Esophagus (tissue), 2 donors: ENCODE measurements around the gene SLC22A4. TPM values are rescaled to one million over a fixed set of nuclear protein-coding genes. Genes with fewer than 3 reads are reported as not detected.

Experiments
- H3K27ac ChIP-seq, 2 donors: one replicate each; pipeline ENCODE4 v1.5.1; 2013; ENCODE audit warnings: low read depth in 2 of 2, mild to moderate bottlenecking in 2 of 2, inconsistent platforms in 1 of 2, low read length in 1 of 2, moderate library complexity in 1 of 2
- H3K27me3 ChIP-seq, 2 donors: one replicate each; pipeline ENCODE4 v1.6.1; 2013; ENCODE audit warnings: low read length in 2 of 2, control low read depth in 1 of 2, mild to moderate bottlenecking in 1 of 2; ENCODE audit not compliant: insufficient read depth in 2 of 2, control insufficient read depth in 1 of 2
- H3K36me3 ChIP-seq, 2 donors: one replicate each; pipeline ENCODE4 v1.6.1; 2013; ENCODE audit warnings: low read length in 1 of 2; ENCODE audit not compliant: control insufficient read depth in 2 of 2, insufficient read depth in 2 of 2
- H3K4me1 ChIP-seq, 2 donors: one replicate each; pipeline ENCODE4 v1.6.1; 2013; ENCODE audit warnings: low read length in 1 of 2; ENCODE audit not compliant: control insufficient read depth in 2 of 2, insufficient read depth in 2 of 2
- H3K4me3 ChIP-seq, 2 donors: one replicate each; pipeline ENCODE4 v1.5.1; 2013; ENCODE audit warnings: low read length in 2 of 2, mild to moderate bottlenecking in 2 of 2, low read depth in 1 of 2, moderate library complexity in 1 of 2
- H3K9me3 ChIP-seq, 2 donors: one replicate each; pipeline ENCODE4 v1.6.1; 2013; ENCODE audit warnings: mild to moderate bottlenecking in 2 of 2, low read depth in 1 of 2, low read length in 1 of 2, moderate library complexity in 1 of 2; ENCODE audit not compliant: control insufficient read depth in 2 of 2, insufficient read depth in 1 of 2
- WGBS, 2 donors: extraction: QIAGEN DNeasy Blood & Tissue Kit; methylation state at CpG; one replicate each; pipeline ENCODE4 v1.1.7; 2013; 5-methylcytosine and 5-hydroxymethylcytosine counted together
- polyA plus RNA-seq, 2 donors: library from polyadenylated mRNA; stranded (reverse); fragments of 200-250 nt; gene quantifications; one replicate each; pipeline ENCODE4 v1.2.3, GENCODE V29; 2013
- donor health status: healthy with polysubstance abuse.
- donor health status: Bipolar disorder and iron deficiency.

The SLC22A4 gene
- polyA plus RNA-seq, 2 donors = 0.14 to 0.16 TPM

- Histone ChIP-seq H3K9me3 (no peaks in the 10 kb centered on the region), H3K27me3 (no peaks in the 10 kb centered on the region), H3K4me1 (peaks cover 0 to 3% of the 10 kb centered on the region in 2 donors), H3K27ac (no peak overlapping the region), H3K36me3 (peaks cover 0 to 4% of the 10 kb centered on the region in 2 donors), H3K4me3 (no peak overlapping the region)
- WGBS, 2 donors = 93 to 97% methylated on average over 2 of the region's 2 CpGs
These were observed 19.8 kb downstream of the SLC22A4 start for GRCh38 chr5:132313961-132314432.

GRCh38 chr5:132315529-132316067 lies 21.4 kb downstream of the SLC22A4 start:
- peaks cover 0 to 4% of the 10 kb centered on the region in 2 donors for H3K36me3 ChIP-seq
- peaks cover 0 to 3% of the 10 kb centered on the region in 2 donors for H3K4me1 ChIP-seq
- no peak overlapping the region for H3K27ac ChIP-seq
- no peak overlapping the region for H3K4me3 ChIP-seq
- H3K9me3 ChIP-seq = no peaks in the 10 kb centered on the region
- no peaks in the 10 kb centered on the region for H3K27me3 ChIP-seq
- WGBS, 2 donors = 79 to 86% methylated on average over 5 of the region's 5 CpGs

GRCh38 chr5:132319975-132320374 lies 25.8 kb downstream of the SLC22A4 start:
- Histone ChIP-seq H3K9me3 (no peaks in the 10 kb centered on the region), H3K4me1 (peaks cover 0 to 3% of the 10 kb centered on the region in 2 donors), H3K27ac (no peak overlapping the region), H3K27me3 (no peaks in the 10 kb centered on the region), H3K36me3 (peaks cover 0 to 2% of the 10 kb centered on the region in 2 donors), H3K4me3 (no peak overlapping the region)
- 95 to 100% methylated on average over 1 of the region's 1 CpG for WGBS, 2 donors

- 91 to 94% methylated on average over 3 of the region's 3 CpGs for WGBS, 2 donors
- Histone ChIP-seq H3K27me3 (no peaks in the 10 kb centered on the region), H3K9me3 (no peaks in the 10 kb centered on the region), H3K4me1 (peaks cover 0 to 3% of the 10 kb centered on the region in 2 donors), H3K27ac (no peak overlapping the region), H3K4me3 (no peak overlapping the region), H3K36me3 (no peaks in the 10 kb centered on the region)
These were observed 27.0 kb downstream of the SLC22A4 start for GRCh38 chr5:132321109-132321721.

- Histone ChIP-seq H3K4me1 (peaks cover 0 to 3% of the 10 kb centered on the region in 2 donors), H3K27ac (no peak overlapping the region)
- WGBS, 2 donors = 73 to 83% methylated on average over 11 of the region's 11 CpGs
These were observed 28.1 kb downstream of the SLC22A4 start for GRCh38 chr5:132322266-132322665.

GRCh38 chr5:132323202-132323601 lies 29.0 kb downstream of the SLC22A4 start:
- Histone ChIP-seq H3K36me3 (no peaks in the 10 kb centered on the region), H3K9me3 (no peaks in the 10 kb centered on the region), H3K4me1 (peaks cover 0 to 3% of the 10 kb centered on the region in 2 donors), H3K27ac (no peak overlapping the region), H3K27me3 (no peaks in the 10 kb centered on the region), H3K4me3 (no peak overlapping the region)
- 91 to 95% methylated on average over 5 of the region's 5 CpGs for WGBS, 2 donors

More at GRCh38 chr5:132322266-132322665, 28.1 kb downstream of the SLC22A4 start:
- Histone ChIP-seq H3K27me3 (no peaks in the 10 kb centered on the region), H3K36me3 (no peaks in the 10 kb centered on the region), H3K9me3 (no peaks in the 10 kb centered on the region), H3K4me3 (no peak overlapping the region)

- 83 to 88% methylated on average over 4 of the region's 4 CpGs for WGBS, 2 donors
- Histone ChIP-seq H3K4me3 (no peak overlapping the region), H3K4me1 (no peaks in the 10 kb centered on the region), H3K9me3 (no peaks in the 10 kb centered on the region), H3K27ac (no peak overlapping the region), H3K36me3 (peaks cover 0 to 2% of the 10 kb centered on the region in 2 donors), H3K27me3 (no peaks in the 10 kb centered on the region)
These were observed 31.5 kb downstream of the SLC22A4 start for GRCh38 chr5:132325691-132326090.

- Histone ChIP-seq H3K36me3 (peaks cover 0 to 2% of the 10 kb centered on the region in 2 donors), H3K4me1 (no peaks in the 10 kb centered on the region), H3K9me3 (no peaks in the 10 kb centered on the region), H3K4me3 (no peak overlapping the region), H3K27me3 (no peaks in the 10 kb centered on the region), H3K27ac (no peak overlapping the region)
- WGBS, 2 donors = 82 to 83% methylated on average over 2 of the region's 2 CpGs
These were observed 33.2 kb downstream of the SLC22A4 start for GRCh38 chr5:132327252-132327955.

- Histone ChIP-seq H3K9me3 (no peaks in the 10 kb centered on the region), H3K4me1 (no peaks in the 10 kb centered on the region), H3K36me3 (peaks cover 0 to 3% of the 10 kb centered on the region in 2 donors), H3K27me3 (no peaks in the 10 kb centered on the region), H3K4me3 (no peak overlapping the region), H3K27ac (no peak overlapping the region)
- 81 to 87% methylated on average over 3 of the region's 3 CpGs for WGBS, 2 donors
These were observed 40.6 kb downstream of the SLC22A4 start for GRCh38 chr5:132334812-132335211.
